IMR-90 (cell line): ENCODE results near the gene ARRB1.

Experiments used
- MAFK ChIP-seq: IDR thresholded peaks from 2 replicates; pipeline ENCODE4 v1.6.1; 2012; ENCODE audit warnings: low read depth, low read length, improper control_type of control experiment
- RFX5 ChIP-seq: IDR thresholded peaks from 2 replicates; pipeline ENCODE4 v1.8.0; 2012; ENCODE audit warnings: low read depth, mild to moderate bottlenecking, low read length, moderate library complexity

DNA sequence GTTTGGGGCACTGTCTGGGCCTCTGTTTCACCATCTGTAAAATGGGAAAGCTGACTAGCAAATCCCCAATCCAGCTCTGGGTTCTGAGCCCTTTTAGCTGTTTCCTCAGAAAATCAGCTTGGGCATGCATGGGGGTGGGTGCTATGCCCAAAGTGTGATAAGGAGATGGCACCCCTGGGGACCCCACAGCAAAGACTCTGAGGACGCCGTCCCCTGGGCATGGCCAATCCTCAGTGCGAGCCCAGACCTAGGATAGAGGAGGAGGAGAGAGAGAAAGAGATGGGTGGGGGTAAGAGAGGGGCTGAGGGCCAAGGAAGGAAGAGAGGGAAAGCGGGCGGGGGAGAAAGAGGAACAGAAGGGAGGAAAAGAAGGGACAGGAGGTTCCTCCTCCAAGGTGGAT lies 79.1 kb downstream of the ARRB1 start:
- TF ChIP-seq RFX5 = no peak
- TF ChIP-seq MAFK = no peak
